HEK293 (cell line): ENCODE results near the gene SLC22A4.

Experiments used
- CTCF ChIA-PET: fragments of 350-600 bp; formaldehyde crosslinking; extraction: SDS; loops from one replicate; lab custom pipeline; 2021; ENCODE audit warnings: antibody characterized with exemption; lab: Yijun Ruan, JAX
- POLR2A ChIA-PET: fragments of 300-600 bp; formaldehyde crosslinking; extraction: SDS; loops from one replicate; lab custom pipeline; 2020; ENCODE audit warnings: antibody characterized with exemption, inconsistent platforms; lab: Yijun Ruan, JAX
- H3K27ac ChIP-seq: fragments of 200-500 bp; sonication (Bioruptor generic); 2 replicates; pipeline ENCODE4 v1.5.1; 2014; ENCODE audit warnings: low read depth, low read length, control low read depth, inconsistent platforms; ENCODE audit errors: extremely low read depth
- H3K36me3 ChIP-seq, 2 experiments: fragments of 200-500 bp in 1 of 2; sonication (Bioruptor generic) in 1 of 2; 1 replicate in 1 of 2; 2 replicates in 1 of 2; pipeline ENCODE4 v1.5.1; 2014 to 2017; ENCODE audit warnings: inconsistent platforms in 2 of 2, low read length in 2 of 2; ENCODE audit not compliant: control insufficient read depth in 2 of 2, insufficient read depth in 1 of 2
- H3K4me1 ChIP-seq: fragments of 200-500 bp; sonication (Bioruptor generic); 2 replicates; pipeline ENCODE4 v1.5.1; 2014; ENCODE audit warnings: mild to moderate bottlenecking, low read length, inconsistent platforms; ENCODE audit not compliant: control insufficient read depth, insufficient read depth
- H3K4me3 ChIP-seq: 2 replicates; pipeline ENCODE4 v1.5.1; 2011; ENCODE audit warnings: low read depth, mild to moderate bottlenecking, control low read depth, low read length, moderate library complexity
- H3K9me3 ChIP-seq: fragments of 200-500 bp; sonication (Bioruptor generic); 2 replicates; pipeline ENCODE4 v1.5.1; 2014; ENCODE audit warnings: low read depth, low read length, inconsistent platforms; ENCODE audit not compliant: control insufficient read depth, insufficient read depth
- KLF16 ChIP-seq: fragments of 450-650 bp; formaldehyde crosslinking; IDR thresholded peaks from 2 replicates; pipeline ENCODE4 v1.5.1; 2017; ENCODE audit warnings: missing biosample characterization, missing genetic modification characterization
- MEIS1 ChIP-seq: sonication (generic); formaldehyde crosslinking; IDR thresholded peaks from 2 replicates; pipeline ENCODE4 v1.8.1; 2022; ENCODE audit warnings: missing genetic modification reagents, mild to moderate bottlenecking, borderline replicate concordance
- REPIN1 ChIP-seq: fragments of 450-650 bp; formaldehyde crosslinking; IDR thresholded peaks from 2 replicates; pipeline ENCODE4 v1.5.1; 2017; ENCODE audit warnings: missing biosample characterization, missing genetic modification characterization, low read depth
- SP3 ChIP-seq: fragments of 450-650 bp; formaldehyde crosslinking; IDR thresholded peaks from 2 replicates; pipeline ENCODE4 v1.5.1; 2016; ENCODE audit warnings: missing biosample characterization, missing genetic modification characterization
- SP7 ChIP-seq: fragments of 450-650 bp; formaldehyde crosslinking; IDR thresholded peaks from 2 replicates; pipeline ENCODE4 v1.5.1; 2016; ENCODE audit warnings: missing biosample characterization, missing genetic modification characterization
- TCF7L2 ChIP-seq: IDR thresholded peaks from 2 replicates; pipeline ENCODE4 v1.6.1; 2011; ENCODE audit warnings: low read depth, mild to moderate bottlenecking, inconsistent platforms, low read length, moderate library complexity, borderline replicate concordance
- TRIM28 ChIP-seq: IDR thresholded peaks from 2 replicates; pipeline ENCODE4 v1.6.1; 2011; ENCODE audit warnings: low read length, control low read depth, borderline replicate concordance
- ZBTB17 ChIP-seq: fragments of 450-650 bp; formaldehyde crosslinking; IDR thresholded peaks from 2 replicates; pipeline ENCODE4 v1.5.1; 2016; ENCODE audit warnings: missing biosample characterization, missing genetic modification characterization
- ZNF10 ChIP-seq: fragments of 450-650 bp; formaldehyde crosslinking; IDR thresholded peaks from 2 replicates; pipeline ENCODE4 v1.5.1; 2017; ENCODE audit warnings: missing biosample characterization, missing genetic modification characterization
- ZNF121 ChIP-seq: fragments of 450-650 bp; formaldehyde crosslinking; IDR thresholded peaks from 2 replicates; pipeline ENCODE4 v1.5.1; 2016; ENCODE audit warnings: missing biosample characterization, missing genetic modification characterization
- ZNF133 ChIP-seq: fragments of 450-650 bp; formaldehyde crosslinking; IDR thresholded peaks from 2 replicates; pipeline ENCODE4 v1.5.1; 2016; ENCODE audit warnings: missing biosample characterization, missing genetic modification characterization
- ZNF157 ChIP-seq: fragments of 450-650 bp; formaldehyde crosslinking; IDR thresholded peaks from 2 replicates; pipeline ENCODE4 v1.5.1; 2016; ENCODE audit warnings: missing biosample characterization, missing genetic modification characterization
- ZNF16 ChIP-seq: fragments of 450-650 bp; formaldehyde crosslinking; IDR thresholded peaks from 2 replicates; pipeline ENCODE4 v1.5.1; 2016; ENCODE audit warnings: low read depth, missing biosample characterization, missing genetic modification characterization
- ZNF529 ChIP-seq: fragments of 450-650 bp; formaldehyde crosslinking; IDR thresholded peaks from 2 replicates; pipeline ENCODE4 v1.5.1; 2017; ENCODE audit warnings: missing genetic modification characterization, missing biosample characterization; ENCODE audit not compliant: insufficient replicate concordance
- ZNF580 ChIP-seq: fragments of 450-650 bp; formaldehyde crosslinking; IDR thresholded peaks from 2 replicates; pipeline ENCODE4 v1.5.1; 2016; ENCODE audit warnings: missing biosample characterization, missing genetic modification characterization
- ZNF596 ChIP-seq: fragments of 450-650 bp; IDR thresholded peaks from 2 replicates; pipeline ENCODE4 v1.5.0; 2018; ENCODE audit warnings: missing biosample characterization, mild to moderate bottlenecking, missing genetic modification characterization, moderate library complexity
- ZNF610 ChIP-seq: fragments of 450-650 bp; formaldehyde crosslinking; IDR thresholded peaks from 2 replicates; pipeline ENCODE4 v1.5.1; 2016; ENCODE audit warnings: missing biosample characterization, missing genetic modification characterization, borderline replicate concordance
- ZNF747 ChIP-seq: fragments of 450-650 bp; formaldehyde crosslinking; IDR thresholded peaks from 2 replicates; pipeline ENCODE4 v1.5.1; 2016; ENCODE audit warnings: missing biosample characterization, missing genetic modification characterization
- TF ChIP-seq, protein P1 (sequence below): fragments of 450-650 bp; formaldehyde crosslinking; IDR thresholded peaks from 2 replicates; pipeline ENCODE4 v1.5.1; 2017; ENCODE audit warnings: missing biosample characterization, missing genetic modification characterization
- TF ChIP-seq, protein P2 (sequence below): fragments of 450-650 bp; formaldehyde crosslinking; IDR thresholded peaks from 2 replicates; pipeline ENCODE4 v1.5.1; 2016; ENCODE audit warnings: missing biosample characterization, missing genetic modification characterization, borderline replicate concordance

The SLC22A4 gene

GRCh38 chr5:132372127-132372526 is 77.9 kb downstream of the SLC22A4 start:
- H3K4me1 ChIP-seq, result no peaks in the 10 kb centered on the region
- TF ChIP-seq ZNF157 (tag by site-specific recombination) (no peak), MEIS1 (no peak), TRIM28 (no peak), ZNF610 (tag by site-specific recombination) (no peak), ZNF16 (tag by site-specific recombination) (no peak), ZNF133 (tag by site-specific recombination) (no peak), KLF16 (tag by site-specific recombination) (no peak), ZNF580 (tag by site-specific recombination) (no peak), ZBTB17 (tag by site-specific recombination) (no peak), ZNF529 (no peak), SP7 (no peak), TCF7L2 (no peak), ZNF747 (tag by site-specific recombination) (no peak), ZNF121 (tag by site-specific recombination) (no peak), ZNF10 (no peak), SP3 (no peak)
- TF ChIP-seq, protein P1, sequence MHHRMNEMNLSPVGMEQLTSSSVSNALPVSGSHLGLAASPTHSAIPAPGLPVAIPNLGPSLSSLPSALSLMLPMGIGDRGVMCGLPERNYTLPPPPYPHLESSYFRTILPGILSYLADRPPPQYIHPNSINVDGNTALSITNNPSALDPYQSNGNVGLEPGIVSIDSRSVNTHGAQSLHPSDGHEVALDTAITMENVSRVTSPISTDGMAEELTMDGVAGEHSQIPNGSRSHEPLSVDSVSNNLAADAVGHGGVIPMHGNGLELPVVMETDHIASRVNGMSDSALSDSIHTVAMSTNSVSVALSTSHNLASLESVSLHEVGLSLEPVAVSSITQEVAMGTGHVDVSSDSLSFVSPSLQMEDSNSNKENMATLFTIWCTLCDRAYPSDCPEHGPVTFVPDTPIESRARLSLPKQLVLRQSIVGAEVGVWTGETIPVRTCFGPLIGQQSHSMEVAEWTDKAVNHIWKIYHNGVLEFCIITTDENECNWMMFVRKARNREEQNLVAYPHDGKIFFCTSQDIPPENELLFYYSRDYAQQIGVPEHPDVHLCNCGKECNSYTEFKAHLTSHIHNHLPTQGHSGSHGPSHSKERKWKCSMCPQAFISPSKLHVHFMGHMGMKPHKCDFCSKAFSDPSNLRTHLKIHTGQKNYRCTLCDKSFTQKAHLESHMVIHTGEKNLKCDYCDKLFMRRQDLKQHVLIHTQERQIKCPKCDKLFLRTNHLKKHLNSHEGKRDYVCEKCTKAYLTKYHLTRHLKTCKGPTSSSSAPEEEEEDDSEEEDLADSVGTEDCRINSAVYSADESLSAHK (tag by site-specific recombination), result no peak
- TF ChIP-seq, protein P2, sequence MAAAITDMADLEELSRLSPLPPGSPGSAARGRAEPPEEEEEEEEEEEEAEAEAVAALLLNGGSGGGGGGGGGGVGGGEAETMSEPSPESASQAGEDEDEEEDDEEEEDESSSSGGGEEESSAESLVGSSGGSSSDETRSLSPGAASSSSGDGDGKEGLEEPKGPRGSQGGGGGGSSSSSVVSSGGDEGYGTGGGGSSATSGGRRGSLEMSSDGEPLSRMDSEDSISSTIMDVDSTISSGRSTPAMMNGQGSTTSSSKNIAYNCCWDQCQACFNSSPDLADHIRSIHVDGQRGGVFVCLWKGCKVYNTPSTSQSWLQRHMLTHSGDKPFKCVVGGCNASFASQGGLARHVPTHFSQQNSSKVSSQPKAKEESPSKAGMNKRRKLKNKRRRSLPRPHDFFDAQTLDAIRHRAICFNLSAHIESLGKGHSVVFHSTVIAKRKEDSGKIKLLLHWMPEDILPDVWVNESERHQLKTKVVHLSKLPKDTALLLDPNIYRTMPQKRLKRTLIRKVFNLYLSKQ (tag by site-specific recombination), result no peak
- no peak overlapping the region for H3K27ac ChIP-seq
- H3K9me3 ChIP-seq, result no peaks in the 10 kb centered on the region
- CTCF ChIA-PET, result interaction anchor here (0.6 to 1.3 kb wide), 3 partner anchors 16 to 134 kb away, joined by 3 to 4 read pairs (median 4); no protein-coding TSS in a partner anchor
- POLR2A ChIA-PET, result no interaction called here
- H3K4me3 ChIP-seq, result no peak overlapping the region
- H3K36me3 ChIP-seq, result peaks cover 0 to 8% of the 10 kb centered on the region in 2 experiments; a peak in 1 of 3 replicates

DNA sequence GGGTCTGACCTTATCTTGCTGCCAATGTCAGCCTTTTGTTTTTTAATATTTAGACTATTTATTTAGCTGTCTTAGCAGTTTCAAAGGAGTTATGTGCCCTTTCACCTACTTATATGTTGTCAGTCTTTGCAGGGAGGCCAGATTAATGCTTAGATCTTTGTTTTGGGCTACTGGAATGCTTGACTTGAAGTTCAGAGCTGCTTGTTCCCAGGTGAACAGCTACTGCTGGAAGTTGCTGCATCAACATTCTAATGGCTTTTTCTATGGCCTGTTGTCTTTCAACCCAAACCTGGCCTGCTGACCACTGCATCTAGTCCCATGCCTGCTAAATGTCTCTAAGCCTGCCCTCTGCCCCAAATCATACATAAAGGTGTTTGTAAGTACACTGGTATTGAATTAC is 78.3 kb downstream of the SLC22A4 start:
- no peaks in the 10 kb centered on the region for H3K9me3 ChIP-seq
- no peak overlapping the region for H3K4me3 ChIP-seq
- no peak overlapping the region for H3K27ac ChIP-seq
- TF ChIP-seq REPIN1 (tag by site-specific recombination), result no peak
- TF ChIP-seq ZNF596 (tag by site-specific recombination), result no peak
- TF ChIP-seq, protein P1 (tag by site-specific recombination), result no peak
- POLR2A ChIA-PET, result no interaction called here
- CTCF ChIA-PET, result no interaction called here
- H3K36me3 ChIP-seq, result peaks cover 0 to 8% of the 10 kb centered on the region in 2 experiments; a peak in 1 of 3 replicates
- no peaks in the 10 kb centered on the region for H3K4me1 ChIP-seq
